Measurements from ENCODE around the gene PARP11.
A peak's percentile ranks its signal among the peaks of the same experiment; 100 is the strongest.

PARP11 gene

GRCh38 chr12:3815094-3815766 lies 58.0 kb downstream of the PARP11 start:
- DNase-seq: no peak

- no peak for DNase-seq
Measured at GRCh38 chr12:3810540-3810939, 62.7 kb downstream of the PARP11 start.

- DNase-seq: no peak
Measured at GRCh38 chr12:3810016-3810370, 63.2 kb downstream of the PARP11 start.

- no peak for DNase-seq
Measured at GRCh38 chr12:3809357-3810015, 63.7 kb downstream of the PARP11 start.

GRCh38 chr12:3805077-3805476 lies 68.1 kb downstream of the PARP11 start:
- no peak for DNase-seq

GRCh38 chr12:3803865-3804472 lies 69.2 kb downstream of the PARP11 start:
- DNase-seq: no peak

- DNase-seq: no peak
Measured at GRCh38 chr12:3802721-3803120, 70.5 kb downstream of the PARP11 start.

GRCh38 chr12:3797531-3798048 lies 75.6 kb downstream of the PARP11 start:
- DNase-seq: no peak

GRCh38 chr12:3795492-3796133 lies 77.6 kb downstream of the PARP11 start:
- DNase-seq: no peak

- DNase-seq: no peak
Measured at GRCh38 chr12:3795066-3795465, 78.1 kb downstream of the PARP11 start.

- DNase-seq: no peak
Measured at GRCh38 chr12:3792623-3793288, 80.4 kb downstream of the PARP11 start.

- DNase-seq: no peak
Measured at GRCh38 chr12:3791256-3791874, 81.8 kb downstream of the PARP11 start.

GRCh38 chr12:3790642-3791041 lies 82.6 kb downstream of the PARP11 start:
- no peak for DNase-seq

GRCh38 chr12:3789838-3790237 lies 83.4 kb downstream of the PARP11 start:
- DNase-seq: no peak

- peak; percentile 9 for DNase-seq
Measured at GRCh38 chr12:3777206-3777809, 95.9 kb downstream of the PARP11 start.

GRCh38 chr12:3775385-3776035 lies 97.7 kb downstream of the PARP11 start:
- DNase-seq: no peak

GRCh38 chr12:3772380-3772779 lies 100.8 kb downstream of the PARP11 start:
- no peak for DNase-seq

GRCh38 chr12:3771853-3772252 lies 101.3 kb downstream of the PARP11 start:
- DNase-seq: no peak

GRCh38 chr12:3770891-3771290 lies 102.3 kb downstream of the PARP11 start:
- no peak for DNase-seq

GRCh38 chr12:3768911-3769447 lies 104.2 kb downstream of the PARP11 start:
- DNase-seq: no peak

- no peak for DNase-seq
Measured at GRCh38 chr12:3761116-3761735, 112.0 kb downstream of the PARP11 start.
